WI38 (cell line): ENCODE data around the gene PRKCZ.

Experiments
- H3K4me3 ChIP-seq: 2 replicates; pipeline ENCODE4 v1.5.1; 2011; ENCODE audit warnings: low read depth, mild to moderate bottlenecking, control low read depth, low read length
- TF ChIP-seq, protein P1 (sequence below): IDR thresholded peaks from 2 replicates; pipeline ENCODE4 v1.5.1; 2012; ENCODE audit warnings: low read depth, mild to moderate bottlenecking, control low read depth, low read length

PRKCZ gene

DNA sequence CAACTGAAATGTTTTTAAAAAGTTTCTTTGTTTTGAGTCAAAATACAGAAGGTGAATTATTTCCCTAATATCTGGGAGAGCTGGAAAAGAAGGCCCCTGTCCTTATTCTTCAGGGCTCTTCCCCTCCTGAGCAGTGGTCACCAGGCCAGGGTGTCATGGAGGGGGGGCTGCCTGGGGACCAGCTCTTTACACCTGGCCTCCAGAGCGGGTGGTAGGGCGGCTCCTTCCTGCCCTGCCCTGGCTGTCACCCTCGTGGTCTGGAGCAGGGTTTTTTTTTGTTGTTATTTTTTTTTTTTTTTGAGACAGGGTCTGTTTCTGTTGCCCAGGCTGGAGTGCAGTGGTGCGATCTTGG is 184.5 kb downstream of the PRKCZ start:
- peak overlapping the region; percentile 43; the same call in 1 of the 2 replicates for H3K4me3 ChIP-seq
- TF ChIP-seq, protein P1, sequence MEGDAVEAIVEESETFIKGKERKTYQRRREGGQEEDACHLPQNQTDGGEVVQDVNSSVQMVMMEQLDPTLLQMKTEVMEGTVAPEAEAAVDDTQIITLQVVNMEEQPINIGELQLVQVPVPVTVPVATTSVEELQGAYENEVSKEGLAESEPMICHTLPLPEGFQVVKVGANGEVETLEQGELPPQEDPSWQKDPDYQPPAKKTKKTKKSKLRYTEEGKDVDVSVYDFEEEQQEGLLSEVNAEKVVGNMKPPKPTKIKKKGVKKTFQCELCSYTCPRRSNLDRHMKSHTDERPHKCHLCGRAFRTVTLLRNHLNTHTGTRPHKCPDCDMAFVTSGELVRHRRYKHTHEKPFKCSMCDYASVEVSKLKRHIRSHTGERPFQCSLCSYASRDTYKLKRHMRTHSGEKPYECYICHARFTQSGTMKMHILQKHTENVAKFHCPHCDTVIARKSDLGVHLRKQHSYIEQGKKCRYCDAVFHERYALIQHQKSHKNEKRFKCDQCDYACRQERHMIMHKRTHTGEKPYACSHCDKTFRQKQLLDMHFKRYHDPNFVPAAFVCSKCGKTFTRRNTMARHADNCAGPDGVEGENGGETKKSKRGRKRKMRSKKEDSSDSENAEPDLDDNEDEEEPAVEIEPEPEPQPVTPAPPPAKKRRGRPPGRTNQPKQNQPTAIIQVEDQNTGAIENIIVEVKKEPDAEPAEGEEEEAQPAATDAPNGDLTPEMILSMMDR: no peak
